Astrocyte (in vitro differentiated cells and primary cell): Measurements from ENCODE around the gene RASAL1. TPM values are rescaled to one million over a fixed set of nuclear protein-coding genes. Genes with fewer than 3 reads are reported as not detected.

ENCODE experiments used
- DNase-seq: peaks from one replicate; pipeline ENCODE4 v3.0.0-alpha.2; 2010; ENCODE audit warnings: low read depth
- FAIRE-seq: peaks from 2 replicates; lab custom pipeline; 2011; peaks lifted over from hg19 to GRCh38; lab: Jason Lieb, UNC
- H2AFZ ChIP-seq: 2 replicates; pipeline ENCODE4 v1.6.0; 2012; ENCODE audit warnings: low read depth, low read length, inconsistent platforms
- H3K27ac ChIP-seq: 2 replicates; pipeline ENCODE4 v1.5.1; 2011; ENCODE audit warnings: low read depth, low read length, inconsistent platforms
- H3K27me3 ChIP-seq: 2 replicates; pipeline ENCODE4 v1.6.0; 2011; ENCODE audit warnings: low read length, inconsistent platforms; ENCODE audit not compliant: insufficient read depth
- H3K36me3 ChIP-seq: 2 replicates; pipeline ENCODE4 v1.5.1; 2011; ENCODE audit warnings: low read length, inconsistent platforms; ENCODE audit not compliant: insufficient read depth
- H3K4me1 ChIP-seq: 2 replicates; pipeline ENCODE4 v1.5.1; 2011; ENCODE audit warnings: low read length, inconsistent platforms; ENCODE audit not compliant: insufficient read depth
- H3K4me2 ChIP-seq: 2 replicates; pipeline ENCODE4 v1.6.0; 2012; ENCODE audit warnings: low read length, inconsistent platforms
- H3K4me3 ChIP-seq: 2 replicates; pipeline ENCODE4 v1.5.1; 2011; ENCODE audit warnings: low read depth, mild to moderate bottlenecking, low read length, inconsistent platforms; ENCODE audit not compliant: insufficient read depth
- H3K79me2 ChIP-seq: 2 replicates; pipeline ENCODE4 v1.6.0; 2012; ENCODE audit warnings: mild to moderate bottlenecking, low read length, inconsistent platforms; ENCODE audit not compliant: insufficient read depth
- H3K9ac ChIP-seq: 2 replicates; pipeline ENCODE4 v1.6.0; 2012; ENCODE audit warnings: mild to moderate bottlenecking, low read length, inconsistent platforms
- H3K9me3 ChIP-seq: 2 replicates; pipeline ENCODE4 v1.5.1; 2012; ENCODE audit warnings: low read depth, mild to moderate bottlenecking, low read length, inconsistent platforms; ENCODE audit not compliant: insufficient read depth
- H4K20me1 ChIP-seq: 2 replicates; pipeline ENCODE4 v1.6.0; 2012; ENCODE audit warnings: low read length, inconsistent platforms; ENCODE audit not compliant: insufficient read depth
- H3K27ac Mint-ChIP-seq: one replicate; pipeline ENCODE4 v1.8.0; 2021; ENCODE audit warnings: mild to moderate bottlenecking, mixed read lengths; ENCODE audit not compliant: unreplicated experiment
- H3K27me3 Mint-ChIP-seq: one replicate; pipeline ENCODE4 v1.8.0; 2021; ENCODE audit warnings: low read depth, mixed read lengths; ENCODE audit not compliant: unreplicated experiment
- H3K36me3 Mint-ChIP-seq: one replicate; pipeline ENCODE4 v1.8.0; 2021; ENCODE audit warnings: low read depth, mixed read lengths; ENCODE audit not compliant: unreplicated experiment
- H3K4me1 Mint-ChIP-seq: one replicate; pipeline ENCODE4 v1.8.0; 2021; ENCODE audit warnings: low read depth, mixed read lengths; ENCODE audit not compliant: unreplicated experiment
- H3K4me3 Mint-ChIP-seq: one replicate; pipeline ENCODE4 v1.8.0; 2021; ENCODE audit warnings: mild to moderate bottlenecking, moderate library complexity, mixed read lengths; ENCODE audit not compliant: unreplicated experiment
- H3K9me3 Mint-ChIP-seq: one replicate; pipeline ENCODE4 v1.8.0; 2021; ENCODE audit warnings: mild to moderate bottlenecking, mixed read lengths; ENCODE audit not compliant: unreplicated experiment
- EZH2 ChIP-seq: IDR thresholded peaks from 2 replicates; pipeline ENCODE4 v1.6.1; 2012; ENCODE audit warnings: mild to moderate bottlenecking, low read length, inconsistent platforms; ENCODE audit not compliant: insufficient read depth
- total RNA-seq: library from RNA; stranded (reverse); gene quantifications from 2 replicates; pipeline ENCODE4 v1.2.1, GENCODE V29; 2021
- TF ChIP-seq, protein P1 (sequence below): IDR thresholded peaks from 2 replicates; pipeline ENCODE4 v1.5.1; 2011; ENCODE audit warnings: low read depth, mild to moderate bottlenecking, inconsistent platforms, low read length, moderate library complexity; ENCODE audit not compliant: insufficient read depth

RASAL1 gene
- total RNA-seq, 1 donor from 2014 or later, result 0.48 TPM

DNA sequence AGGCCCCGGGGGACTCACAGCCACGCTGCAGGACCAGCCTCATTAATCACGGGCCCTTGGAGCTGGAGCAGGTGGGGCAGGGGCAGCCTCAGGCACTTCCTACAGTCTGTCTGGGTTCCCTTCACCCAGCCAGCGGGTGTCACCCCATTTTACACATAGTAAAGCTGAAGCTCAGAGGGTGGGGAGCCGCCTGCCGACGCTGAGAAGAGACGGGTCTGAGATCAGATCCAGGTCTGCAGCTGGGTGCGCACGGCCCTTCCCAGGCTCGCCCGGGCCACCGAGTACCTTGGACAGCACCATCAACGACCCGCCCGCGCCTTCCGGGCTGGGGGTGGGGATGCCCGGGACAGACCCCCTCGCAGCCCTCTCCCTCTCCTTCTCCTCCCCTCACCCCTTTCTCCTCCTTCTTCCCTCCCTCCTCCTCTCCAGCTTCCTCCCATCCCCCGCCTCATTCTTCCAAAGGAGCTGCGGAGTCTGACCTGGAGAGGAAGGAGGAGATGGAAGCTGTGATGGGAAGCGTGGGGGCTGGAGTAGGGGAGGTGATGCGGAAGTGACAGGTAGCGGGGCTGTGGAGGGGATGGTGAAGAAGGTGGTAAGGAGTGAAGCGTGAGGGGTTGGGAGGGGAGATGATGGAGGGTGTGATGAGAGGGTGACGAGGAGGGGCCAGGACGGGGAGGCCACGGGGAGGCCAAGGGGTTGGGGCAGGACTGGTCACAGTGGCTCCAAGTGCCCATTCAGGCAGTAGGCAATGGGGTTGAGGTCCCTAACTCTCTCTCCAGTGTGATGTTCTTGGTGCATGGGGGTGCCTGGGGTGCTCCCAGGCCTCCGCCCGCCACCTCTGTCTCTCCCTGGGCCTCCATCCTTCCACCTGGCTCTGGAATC is 70.2 kb downstream of the RASAL1 start:
- H3K4me3 Mint-ChIP-seq, result no peak overlapping the region
- Histone ChIP-seq H2AFZ (no peak overlapping the region), H3K79me2 (no peaks in the 10 kb centered on the region), H3K36me3 (no peaks in the 10 kb centered on the region), H3K27ac (no peak overlapping the region), H4K20me1 (peaks cover 5% of the 10 kb centered on the region), H3K9ac (no peak overlapping the region), H3K27me3 (peaks cover 14% of the 10 kb centered on the region), H3K4me1 (no peaks in the 10 kb centered on the region), H3K4me2 (no peak overlapping the region), H3K4me3 (no peak overlapping the region), H3K9me3 (no peaks in the 10 kb centered on the region)
- TF ChIP-seq EZH2, result no peak
- TF ChIP-seq, protein P1, sequence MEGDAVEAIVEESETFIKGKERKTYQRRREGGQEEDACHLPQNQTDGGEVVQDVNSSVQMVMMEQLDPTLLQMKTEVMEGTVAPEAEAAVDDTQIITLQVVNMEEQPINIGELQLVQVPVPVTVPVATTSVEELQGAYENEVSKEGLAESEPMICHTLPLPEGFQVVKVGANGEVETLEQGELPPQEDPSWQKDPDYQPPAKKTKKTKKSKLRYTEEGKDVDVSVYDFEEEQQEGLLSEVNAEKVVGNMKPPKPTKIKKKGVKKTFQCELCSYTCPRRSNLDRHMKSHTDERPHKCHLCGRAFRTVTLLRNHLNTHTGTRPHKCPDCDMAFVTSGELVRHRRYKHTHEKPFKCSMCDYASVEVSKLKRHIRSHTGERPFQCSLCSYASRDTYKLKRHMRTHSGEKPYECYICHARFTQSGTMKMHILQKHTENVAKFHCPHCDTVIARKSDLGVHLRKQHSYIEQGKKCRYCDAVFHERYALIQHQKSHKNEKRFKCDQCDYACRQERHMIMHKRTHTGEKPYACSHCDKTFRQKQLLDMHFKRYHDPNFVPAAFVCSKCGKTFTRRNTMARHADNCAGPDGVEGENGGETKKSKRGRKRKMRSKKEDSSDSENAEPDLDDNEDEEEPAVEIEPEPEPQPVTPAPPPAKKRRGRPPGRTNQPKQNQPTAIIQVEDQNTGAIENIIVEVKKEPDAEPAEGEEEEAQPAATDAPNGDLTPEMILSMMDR, result no peak
- H3K4me1 Mint-ChIP-seq, result no peaks in the 10 kb centered on the region
- no peak for DNase-seq
- H3K36me3 Mint-ChIP-seq, result no peaks in the 10 kb centered on the region
- peaks cover 31% of the 10 kb centered on the region for H3K27me3 Mint-ChIP-seq
- no peaks in the 10 kb centered on the region for H3K9me3 Mint-ChIP-seq
- no peak for FAIRE-seq
- H3K27ac Mint-ChIP-seq, result no peak overlapping the region

GRCh38 chr12:113064395-113065125 is 71.0 kb downstream of the RASAL1 start:
- no peak overlapping the region for H3K27ac Mint-ChIP-seq
- H3K36me3 Mint-ChIP-seq, result no peaks in the 10 kb centered on the region
- H3K79me2 ChIP-seq, result no peaks in the 10 kb centered on the region
- no peaks in the 10 kb centered on the region for H3K4me1 Mint-ChIP-seq
- H3K4me3 ChIP-seq, result no peak overlapping the region
- no peak for DNase-seq
- H3K4me2 ChIP-seq, result no peak overlapping the region
- no peak overlapping the region for H3K9ac ChIP-seq
- H3K9me3 Mint-ChIP-seq, result no peaks in the 10 kb centered on the region
- FAIRE-seq, result no peak
- H4K20me1 ChIP-seq, result peaks cover 5% of the 10 kb centered on the region
- no peak overlapping the region for H3K27ac ChIP-seq
- no peaks in the 10 kb centered on the region for H3K9me3 ChIP-seq
- peaks cover 27% of the 10 kb centered on the region for H3K27me3 Mint-ChIP-seq
- peaks cover 19% of the 10 kb centered on the region for H3K27me3 ChIP-seq
- no peak overlapping the region for H2AFZ ChIP-seq
- H3K4me3 Mint-ChIP-seq, result no peak overlapping the region
- no peaks in the 10 kb centered on the region for H3K36me3 ChIP-seq
- H3K4me1 ChIP-seq, result no peaks in the 10 kb centered on the region
- TF ChIP-seq, protein P1, result no peak
- no peak for TF ChIP-seq EZH2
